Stimulated activated naive CD4-positive, alpha-beta T cell treated with Interleukin-2 at 50 U/mL for 16 hours (primary cell): Measurements from ENCODE around the gene NBAS.
"Not testable (repeated sequence)": the region's sequence is repeated elsewhere in the genome, so short reads cannot be mapped to it uniquely, and the experiment has no call there.

ENCODE experiments used
- DNase-seq: peaks from one replicate; lab custom pipeline; 2025; lab: John Stamatoyannopoulos, UW

The NBAS gene

DNA sequence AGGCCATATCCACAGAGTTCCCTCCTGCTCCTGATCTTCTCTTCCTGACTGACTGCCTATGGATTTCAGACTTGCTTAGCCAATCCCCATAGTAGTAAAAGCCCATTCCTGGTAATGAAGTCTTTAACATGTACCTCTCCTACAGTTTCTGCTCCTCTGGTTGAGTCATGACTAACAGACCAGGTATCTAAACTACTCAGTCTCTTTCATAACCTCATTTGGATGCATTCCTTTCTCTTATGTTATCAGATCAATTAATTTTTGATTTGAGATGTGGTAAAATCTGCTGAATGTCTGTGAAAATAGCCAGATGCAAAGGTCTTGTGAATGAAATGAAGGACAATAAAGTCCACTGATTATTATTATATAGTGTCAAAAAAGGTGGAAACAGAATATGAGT lies 198.0 kb downstream of the NBAS start:
- no peak for DNase-seq

DNA sequence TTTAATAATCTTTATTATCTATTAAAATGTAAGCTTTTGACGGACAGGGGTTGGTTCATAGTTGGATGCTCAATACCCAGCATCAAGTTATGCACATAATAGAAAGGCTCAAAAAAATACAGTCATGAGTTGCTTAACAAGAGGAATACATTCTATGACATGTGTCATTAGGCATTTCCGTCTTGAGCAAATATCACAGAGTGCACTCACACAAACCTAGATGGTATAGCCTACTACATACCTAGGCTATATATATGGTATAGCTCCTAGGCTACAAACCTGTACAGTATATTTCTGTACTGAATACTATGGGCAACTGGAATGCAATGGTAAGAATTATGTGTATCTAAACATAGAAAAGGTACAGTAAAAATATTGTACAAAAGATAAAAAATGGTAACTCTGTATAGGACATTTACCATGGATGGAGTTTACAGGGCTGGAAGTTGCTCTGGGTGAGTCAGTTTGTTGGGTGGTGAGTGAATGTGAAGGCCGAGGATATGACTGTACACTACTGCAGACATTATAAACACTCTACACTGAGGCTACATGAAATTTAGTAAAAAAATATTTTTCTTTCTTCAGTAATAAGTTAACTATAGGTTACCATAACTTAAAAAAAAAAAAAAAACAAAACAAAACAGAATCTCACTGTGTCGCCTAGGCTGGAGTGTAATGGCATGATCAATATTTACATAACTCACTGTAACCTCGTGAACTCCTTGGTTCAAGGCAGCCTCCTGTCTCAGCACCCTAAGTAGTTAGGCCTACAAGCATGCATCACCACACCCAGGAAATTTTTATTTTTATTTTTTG lies 201.2 kb downstream of the NBAS start:
- no peak for DNase-seq

DNA sequence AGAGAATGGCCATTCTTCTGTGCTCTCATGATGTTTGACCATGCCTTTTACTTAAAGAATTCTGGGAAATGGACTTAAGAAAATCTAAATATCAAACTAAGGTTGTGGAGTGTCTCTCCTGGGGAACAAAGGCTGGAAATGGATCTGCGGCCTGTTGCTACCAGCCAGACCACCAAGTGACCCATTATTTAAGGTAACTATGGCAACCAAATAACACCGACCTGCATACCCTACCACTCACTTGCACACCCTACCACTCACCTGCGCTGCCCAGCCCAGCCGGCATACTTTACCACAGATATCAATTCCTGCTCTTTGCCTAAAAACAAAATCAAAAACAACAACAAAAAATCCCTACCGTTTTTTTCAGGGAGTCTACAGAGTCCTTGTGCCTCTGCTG lies 203.2 kb downstream of the NBAS start:
- no peak for DNase-seq

DNA sequence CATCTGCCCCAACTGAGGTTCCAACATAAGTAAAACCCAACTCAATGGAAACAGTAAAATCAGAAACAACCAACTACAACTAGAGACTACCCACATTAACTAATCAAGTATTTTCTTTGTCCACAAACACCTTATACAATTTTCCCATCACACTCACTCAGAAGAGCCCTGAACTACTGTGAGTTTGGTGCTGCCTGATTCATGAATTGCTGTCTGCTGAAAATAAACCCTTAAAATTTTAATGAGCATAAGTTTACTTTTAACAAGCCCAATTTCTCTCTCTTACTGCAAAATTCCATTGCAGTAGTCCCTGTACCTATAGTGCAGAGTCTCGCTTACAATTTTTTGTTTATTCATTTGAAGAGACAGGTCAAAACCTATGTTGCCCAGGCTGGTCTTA lies 203.9 kb downstream of the NBAS start:
- no peak for DNase-seq

DNA sequence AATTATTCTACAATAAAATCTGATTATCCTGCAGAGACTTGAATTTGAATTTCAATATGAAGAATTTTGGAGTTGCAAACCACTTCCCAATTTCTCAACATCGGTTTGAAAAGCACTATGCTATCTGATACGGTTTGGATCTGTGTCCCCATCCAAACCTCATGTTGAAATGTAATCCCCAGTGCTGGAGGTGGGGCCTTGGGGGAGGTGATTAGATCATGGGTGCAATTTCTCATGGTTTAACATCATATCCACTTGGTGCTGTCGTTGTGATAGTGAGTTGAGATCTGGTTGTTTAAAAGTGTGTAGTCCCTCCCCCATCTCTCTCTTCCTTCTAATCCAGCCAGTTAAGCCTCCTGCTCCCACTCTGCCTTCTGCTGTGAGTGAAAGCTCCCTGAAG lies 205.7 kb downstream of the NBAS start:
- DNase-seq, result no peak

DNA sequence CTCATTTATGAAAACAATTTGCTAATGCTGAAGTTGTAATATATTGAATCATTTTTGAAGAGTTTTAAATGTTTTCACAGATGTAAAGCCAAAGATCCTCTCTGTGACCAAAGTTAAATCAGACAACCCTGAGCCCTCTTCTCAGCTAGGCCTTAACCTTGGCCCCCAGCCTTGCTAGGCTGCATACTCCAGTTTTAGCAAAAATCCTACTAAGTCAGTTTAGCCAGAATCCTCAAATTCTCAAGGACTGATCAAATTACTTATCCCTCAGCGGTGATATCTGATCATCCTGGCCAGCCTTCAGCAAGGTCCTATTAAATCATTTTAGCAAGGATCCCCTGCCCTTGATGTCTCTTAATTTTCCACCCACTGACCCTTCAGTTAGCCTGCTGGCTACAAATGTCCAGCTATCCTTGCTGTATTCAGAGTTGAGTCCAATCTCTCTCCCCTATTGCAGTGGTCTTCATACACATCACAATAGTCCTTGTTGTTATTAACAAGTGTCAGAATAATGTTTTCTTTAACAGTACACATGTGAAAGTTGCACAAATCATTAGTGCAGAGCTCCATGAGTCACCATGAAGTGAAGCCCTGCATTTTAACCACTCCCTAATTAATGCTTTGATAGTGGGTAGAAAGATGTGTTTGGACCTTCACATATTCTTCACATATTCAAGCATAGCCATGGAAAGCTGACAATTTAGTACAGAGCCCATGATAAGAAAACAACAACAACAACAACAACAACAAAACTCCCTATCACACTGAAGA lies 206.4 kb downstream of the NBAS start:
- DNase-seq, result no peak

DNA sequence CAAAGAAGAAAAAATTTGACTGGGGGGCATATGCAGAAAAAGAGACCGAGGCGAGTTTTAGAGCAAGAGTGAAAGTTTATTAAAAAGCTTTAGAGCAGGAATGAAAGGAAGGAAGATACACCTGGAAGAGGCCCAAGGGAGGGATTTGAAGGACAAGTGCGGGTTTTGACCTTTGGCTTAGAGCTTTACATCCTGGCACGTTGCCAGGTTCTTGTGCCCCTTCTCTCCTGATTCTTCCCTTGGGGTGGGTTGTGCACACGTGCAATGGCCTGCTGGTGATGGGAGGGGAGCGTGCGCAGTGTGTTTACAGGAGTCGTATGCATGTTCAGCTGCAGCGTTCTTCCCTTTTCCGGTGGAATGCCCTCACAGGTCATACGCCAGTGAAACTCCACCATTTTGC lies 208.8 kb downstream of the NBAS start:
- no peak for DNase-seq

DNA sequence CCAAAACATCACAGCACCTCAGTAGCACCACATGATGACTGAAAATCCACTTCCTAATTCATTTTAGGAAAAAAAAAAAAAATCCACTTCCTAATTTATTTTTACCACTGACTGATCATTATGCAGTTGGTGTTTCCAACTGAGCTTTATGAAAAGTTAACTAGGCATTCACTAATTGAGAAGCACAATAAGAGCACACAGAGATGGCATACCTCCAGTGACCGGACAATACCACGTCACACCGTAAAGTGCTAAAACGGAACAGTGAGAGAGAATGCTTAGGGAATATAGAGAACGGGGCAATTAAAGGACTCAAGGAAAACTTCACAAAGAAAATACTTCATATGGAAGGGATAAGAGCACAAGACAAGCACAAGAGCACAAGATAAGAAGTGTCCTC lies 212.5 kb downstream of the NBAS start:
- no peak for DNase-seq

DNA sequence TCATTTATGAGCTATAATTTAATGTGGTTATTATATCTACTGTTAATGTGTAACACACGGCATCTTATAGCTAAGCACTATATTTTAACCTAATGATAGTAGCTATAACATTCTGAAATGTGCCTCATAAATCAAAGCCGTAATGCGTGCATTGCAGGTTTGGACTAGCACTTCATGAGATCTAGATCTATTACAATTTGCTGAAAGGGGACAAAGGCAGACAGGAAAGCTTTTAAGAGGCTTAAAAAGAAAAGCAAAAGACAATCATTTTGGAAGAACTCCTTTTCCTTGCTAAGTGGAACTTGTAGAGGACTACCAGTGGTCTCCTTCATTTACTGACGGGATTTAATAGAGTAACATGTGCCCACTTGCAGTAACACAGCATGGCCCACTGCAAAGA lies 213.1 kb downstream of the NBAS start:
- no peak for DNase-seq

DNA sequence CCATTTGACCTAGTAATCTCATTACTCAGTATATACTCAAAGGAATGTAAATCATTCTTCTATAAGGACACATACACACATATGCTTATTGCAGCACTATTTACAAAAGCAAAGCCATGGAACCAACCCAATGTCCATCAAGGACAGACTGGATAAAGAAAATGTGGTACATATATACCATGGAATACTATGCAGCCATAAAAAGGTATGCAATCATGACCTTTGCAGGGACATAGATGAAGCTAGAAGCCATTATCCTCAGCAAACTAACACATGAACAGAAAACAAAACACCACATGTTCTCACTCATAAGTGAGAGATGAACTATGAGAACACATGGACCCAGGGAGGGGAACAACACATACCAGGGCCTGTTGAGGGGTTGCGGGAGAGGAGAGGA lies 214.5 kb downstream of the NBAS start:
- DNase-seq, result no peak

DNA sequence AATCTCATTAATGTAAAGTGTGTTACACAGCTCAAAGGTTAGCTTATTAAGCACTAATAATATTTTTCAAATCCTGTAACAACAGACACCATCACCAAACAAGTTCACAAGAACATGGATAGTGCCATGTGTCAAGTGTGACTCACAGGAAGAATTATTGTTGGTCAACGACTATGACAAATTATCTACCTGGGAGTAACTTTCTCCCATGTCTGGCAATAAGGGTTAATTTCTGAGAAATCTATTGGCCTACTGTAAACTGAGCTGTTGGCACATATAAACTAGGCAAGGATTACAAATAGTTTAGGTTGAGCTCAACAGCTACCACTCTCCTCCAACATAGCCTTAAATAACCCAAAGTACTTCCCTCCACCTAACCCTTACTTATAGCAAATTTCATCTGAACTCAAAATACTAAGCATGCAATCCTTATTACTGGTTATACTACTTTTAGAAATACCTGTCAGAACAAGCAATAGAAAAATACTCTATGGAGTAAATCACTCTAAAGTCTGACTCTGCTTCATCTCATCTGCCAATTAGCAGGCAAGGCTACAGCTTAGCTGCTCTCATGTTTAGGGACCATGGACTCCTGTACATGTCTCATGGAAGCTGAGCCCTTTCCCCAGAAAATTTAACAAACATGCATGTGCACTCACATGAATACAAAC lies 223.0 kb downstream of the NBAS start:
- no peak for DNase-seq

DNA sequence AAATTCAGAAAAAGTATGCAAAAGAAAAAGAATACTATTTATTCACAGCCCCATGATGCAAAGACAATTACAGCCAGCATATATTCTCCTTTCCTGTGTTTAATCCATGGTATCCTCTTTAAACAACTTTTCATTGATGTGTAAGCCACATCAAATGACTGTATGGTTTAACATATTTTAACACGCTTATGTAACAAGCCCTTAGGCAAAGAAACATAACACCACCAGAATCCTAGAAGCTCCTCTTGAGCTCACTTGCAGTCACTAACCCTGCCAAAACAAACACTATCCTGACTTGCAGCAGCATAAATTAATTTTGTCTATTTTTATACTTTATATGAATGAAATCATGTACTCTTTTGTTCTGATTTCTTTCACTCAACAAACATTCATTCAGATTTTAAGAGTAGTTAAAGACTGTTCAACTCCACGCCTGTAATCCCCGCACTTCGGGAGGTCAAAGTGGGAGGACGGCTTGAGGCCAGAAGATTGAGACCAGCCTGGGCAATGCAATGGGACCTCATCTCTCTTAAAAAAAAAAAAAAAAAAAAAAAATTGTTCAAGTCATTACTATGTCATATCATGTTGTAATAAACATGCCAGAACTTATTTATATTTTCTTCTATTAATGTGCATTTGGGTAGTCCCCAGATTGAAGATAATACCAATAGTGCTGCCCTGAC lies 226.3 kb downstream of the NBAS start:
- DNase-seq, result no peak

DNA sequence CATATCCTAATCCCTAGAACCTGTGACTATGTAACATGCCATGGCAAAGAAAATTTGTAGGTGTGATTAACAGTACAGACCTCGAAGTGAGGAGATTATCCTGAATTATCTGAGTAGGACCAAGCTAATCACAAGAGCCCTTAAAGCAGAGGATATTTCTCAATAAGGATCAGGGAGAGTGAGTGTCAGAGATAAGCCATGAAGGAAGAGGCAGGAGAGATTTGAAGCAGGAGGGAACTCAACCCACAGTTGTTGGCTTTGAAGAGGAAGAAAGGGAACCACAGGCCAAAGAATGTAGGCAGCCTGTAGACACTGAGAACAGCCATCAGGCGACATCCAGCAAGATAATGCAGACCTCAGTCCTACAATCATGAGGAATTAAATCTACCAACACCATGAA lies 229.3 kb downstream of the NBAS start:
- DNase-seq, result no peak

DNA sequence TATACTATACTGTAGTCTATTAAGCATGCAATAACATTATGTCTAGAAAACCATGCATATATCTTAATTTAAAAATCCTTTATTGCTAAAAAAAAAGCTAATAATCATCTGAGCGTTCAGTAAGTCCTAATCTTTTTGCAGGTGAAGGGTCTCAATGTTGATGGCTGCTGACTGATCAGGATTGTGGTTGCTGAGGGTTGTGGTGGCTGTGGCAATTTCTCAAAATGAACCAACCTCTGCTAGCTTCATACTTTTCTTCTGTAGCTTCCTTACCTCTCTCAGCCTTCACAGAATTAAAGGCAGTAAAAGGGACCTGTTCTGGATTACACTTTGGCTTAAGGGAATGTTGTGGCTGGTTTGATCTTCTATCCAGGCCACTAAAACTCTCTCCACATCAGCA lies 235.8 kb downstream of the NBAS start:
- no peak for DNase-seq

DNA sequence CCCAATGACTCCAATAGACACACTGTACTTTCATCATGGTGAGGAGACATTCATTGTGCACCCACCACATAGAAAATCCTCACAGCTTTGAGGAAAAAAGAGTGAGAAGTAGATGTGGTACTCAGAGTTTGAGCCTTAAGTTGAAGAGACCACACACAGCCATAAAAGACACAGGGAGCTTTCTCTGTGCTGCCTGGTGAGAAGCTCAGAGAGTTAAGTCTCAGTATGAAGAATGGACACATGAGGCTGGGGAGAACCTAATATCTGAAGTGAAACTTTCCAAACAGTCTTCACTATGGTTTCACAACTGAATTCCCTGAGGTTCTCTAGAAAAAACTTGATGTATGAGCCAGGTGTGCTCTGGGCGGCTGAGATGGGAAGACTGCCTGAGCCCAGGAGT lies 237.9 kb downstream of the NBAS start:
- DNase-seq, result no peak

DNA sequence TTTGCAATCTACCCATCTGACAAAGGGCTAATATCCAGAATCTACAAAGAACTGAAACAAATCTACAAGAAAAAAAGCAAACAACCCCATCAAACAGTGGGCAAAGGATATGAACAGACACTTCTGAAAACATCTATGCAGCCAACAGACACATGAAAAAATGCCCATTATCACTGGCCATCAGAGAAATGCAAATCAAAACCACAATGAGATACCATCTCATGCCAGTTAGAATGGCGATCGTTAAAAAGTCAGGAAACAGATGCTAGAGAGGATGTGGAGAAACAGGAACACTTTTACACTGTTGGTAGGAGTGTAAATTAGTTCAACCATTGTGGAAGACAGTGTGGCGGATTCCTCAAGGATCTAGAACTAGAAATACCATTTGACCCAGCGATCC lies 239.7 kb downstream of the NBAS start:
- DNase-seq, result not testable (repeated sequence)

DNA sequence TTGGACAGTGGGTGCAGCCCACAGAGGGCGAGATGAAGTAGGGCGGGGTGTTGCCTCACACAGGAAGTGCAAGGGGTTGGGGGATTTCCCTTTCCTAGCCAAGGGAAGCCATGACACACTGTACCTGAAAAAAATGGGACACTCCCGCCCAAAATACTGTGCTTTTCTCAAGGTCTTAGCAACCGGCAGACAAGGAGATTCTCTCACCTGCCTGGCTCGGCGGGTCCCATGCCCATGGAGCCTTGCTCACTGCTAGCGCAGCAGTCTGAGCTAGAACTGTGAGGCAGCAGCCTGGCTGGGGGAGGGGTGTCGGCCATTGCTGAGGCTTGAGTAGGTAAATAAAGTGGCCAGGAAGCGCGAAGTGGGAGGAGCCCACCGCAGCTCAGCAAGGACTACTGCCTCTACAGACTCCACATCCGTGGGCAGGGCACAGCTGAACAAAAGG lies 244.7 kb downstream of the NBAS start:
- no peak for DNase-seq

DNA sequence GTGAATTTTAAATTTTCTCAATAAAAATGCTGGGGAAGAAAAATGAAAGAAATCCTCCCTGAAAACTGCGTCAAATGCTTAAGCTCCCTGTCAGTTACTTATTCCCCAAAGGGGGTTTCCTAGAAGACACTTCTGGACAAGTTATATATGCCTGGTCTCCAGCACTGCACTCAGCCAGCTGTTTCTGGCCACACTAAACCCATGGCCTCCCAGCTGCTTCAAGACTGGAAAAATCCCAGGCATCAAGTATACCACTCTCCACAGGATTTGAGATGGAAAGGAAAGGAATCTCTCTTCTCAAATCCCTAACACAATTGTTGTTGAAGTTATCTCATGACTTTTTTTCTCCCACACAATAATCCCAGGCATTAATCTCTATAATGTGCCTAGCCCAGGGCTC lies 245.7 kb downstream of the NBAS start:
- DNase-seq, result no peak

DNA sequence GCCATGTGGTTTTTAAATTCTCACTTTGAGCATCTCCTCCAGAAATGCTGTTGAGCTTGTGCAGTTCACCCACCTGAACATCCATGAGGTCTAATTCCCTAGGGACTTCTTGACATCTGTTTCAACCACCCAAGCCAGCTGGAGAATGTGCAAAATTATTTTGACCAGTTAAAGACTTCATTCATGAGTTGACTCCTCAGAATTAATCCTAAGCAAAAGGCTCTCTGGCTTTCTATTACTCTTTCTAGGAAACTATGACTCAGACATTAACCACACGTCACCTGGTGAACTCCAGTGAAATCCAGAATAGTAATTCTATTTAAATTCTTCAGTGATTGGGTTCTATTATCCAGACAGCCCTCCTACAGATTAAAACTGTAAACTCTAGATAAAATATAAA lies 247.5 kb downstream of the NBAS start:
- no peak for DNase-seq

DNA sequence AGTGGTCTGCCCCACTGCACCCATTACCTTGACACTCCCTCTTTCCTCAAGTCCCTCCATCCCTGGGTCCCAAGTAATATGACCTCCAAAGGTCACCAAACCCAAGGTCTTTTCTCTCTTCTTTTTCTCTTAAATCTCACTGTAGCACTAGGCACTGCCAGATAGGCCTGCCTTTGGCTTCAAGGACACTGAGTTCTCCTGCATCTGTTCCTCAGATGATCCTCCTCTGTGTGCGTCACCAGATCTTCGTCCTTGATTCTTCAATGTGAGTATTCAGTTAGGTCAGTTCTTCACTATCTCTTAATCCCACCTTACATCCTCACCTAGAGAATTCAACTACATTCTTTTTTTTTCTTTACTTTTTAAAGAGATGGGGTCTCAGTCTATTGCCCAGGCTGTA lies 249.2 kb downstream of the NBAS start:
- DNase-seq, result no peak

DNA sequence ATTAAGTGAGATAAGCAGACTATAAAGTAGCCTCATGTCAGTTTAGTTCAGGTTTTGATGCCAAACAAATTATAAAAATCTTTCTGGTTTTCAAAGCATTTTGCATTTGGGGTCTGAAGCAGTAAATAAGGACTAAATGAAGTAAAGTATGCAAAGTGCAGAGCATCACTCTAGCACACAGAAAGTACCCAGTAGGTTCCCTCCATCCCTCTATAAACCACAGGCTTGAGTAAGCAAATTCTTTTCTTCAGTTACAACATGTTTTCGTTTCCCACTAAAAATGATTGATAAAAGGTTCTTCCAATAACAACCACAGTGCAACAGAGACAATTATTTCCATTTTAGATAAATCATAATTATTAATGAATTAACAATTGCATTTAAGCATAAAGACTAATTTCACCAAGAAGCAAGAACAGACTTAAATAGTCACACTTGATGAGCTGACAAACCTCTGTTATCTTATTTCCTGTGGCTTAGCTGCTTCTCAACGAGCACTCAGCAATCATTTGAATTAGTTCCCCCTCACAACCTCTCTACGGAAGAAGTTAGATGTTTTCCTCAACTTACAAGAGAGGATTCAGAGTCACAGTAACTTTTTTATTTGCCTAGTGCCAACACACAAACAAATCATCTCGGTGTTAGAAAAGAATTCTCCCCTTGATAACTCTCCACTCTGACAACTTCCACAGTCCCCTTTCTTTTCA lies 249.8 kb downstream of the NBAS start:
- no peak for DNase-seq

DNA sequence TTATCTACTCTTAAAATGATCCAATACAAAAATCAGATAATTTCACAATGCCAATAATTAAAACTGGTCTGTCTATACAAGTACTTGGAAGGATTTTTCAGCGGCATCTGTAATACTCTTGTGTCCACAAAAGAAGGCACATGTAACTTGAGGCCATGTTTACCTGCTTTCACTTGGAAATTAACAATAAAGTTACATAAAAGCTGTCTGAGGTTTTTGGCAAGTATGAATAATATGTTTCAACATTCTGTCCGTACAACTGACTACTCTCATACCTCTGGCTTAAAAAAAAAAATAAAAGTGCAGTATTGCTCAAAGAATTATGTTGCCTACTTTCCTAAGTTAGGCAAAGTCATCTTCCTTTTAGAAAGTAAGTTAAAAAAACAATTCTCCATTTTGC lies 253.6 kb downstream of the NBAS start:
- DNase-seq, result no peak
